Psoas muscle (tissue), 8 donors: ENCODE data around the gene RPUSD1. TPM values are rescaled to one million over a fixed set of nuclear protein-coding genes. Genes with fewer than 3 reads are reported as not detected.
"Not testable (repeated sequence)": the region's sequence is repeated elsewhere in the genome, so short reads cannot be mapped to it uniquely, and the experiment has no call there.

Experiments
- ATAC-seq, 4 donors: fragments of 200-7000 bp; cut with Tn5 transposase; one replicate each; pipeline ENCODE4 v1.9.1; 2020; ENCODE audit warnings: moderate library complexity in 3 of 4, mild to moderate bottlenecking in 2 of 4
- DNase-seq, 2 donors: peaks; one replicate each; pipeline ENCODE4 v3.0.0-alpha.2; 2020
- H3K27ac ChIP-seq: fragments of 200-600 bp; one replicate; pipeline ENCODE4 v1.8.0; 2022
- H3K27me3 ChIP-seq, 3 donors: fragments of 200-600 bp in 1 of 3; one replicate each; pipeline versions ENCODE4 v1.6.1 to v1.8.0; 2013 to 2022; ENCODE audit warnings: low read length in 2 of 3, mild to moderate bottlenecking in 2 of 3, moderate library complexity in 1 of 3; ENCODE audit not compliant: insufficient read depth in 3 of 3
- H3K36me3 ChIP-seq, 2 donors: fragments of 200-600 bp in 1 of 2; one replicate each; pipeline versions ENCODE4 v1.6.1 to v1.8.0; 2013 to 2022; ENCODE audit warnings: low read depth in 1 of 2, mild to moderate bottlenecking in 1 of 2, moderate library complexity in 1 of 2; ENCODE audit not compliant: insufficient read depth in 1 of 2
- H3K4me1 ChIP-seq: fragments of 200-600 bp; one replicate; pipeline ENCODE4 v1.8.0; 2022
- H3K4me3 ChIP-seq: fragments of 200-600 bp; one replicate; pipeline ENCODE4 v1.8.0; 2022; ENCODE audit warnings: mild to moderate bottlenecking
- H3K9me3 ChIP-seq: fragments of 200-600 bp; one replicate; pipeline ENCODE4 v1.8.0; 2022
- WGBS, 3 donors: extraction: QIAGEN DNeasy Blood & Tissue Kit; methylation state at CpG; one replicate each; pipeline versions ENCODE4 v1.1.6 to v1.1.7; 2013; 5-methylcytosine and 5-hydroxymethylcytosine counted together
- intact Hi-C, 2 donors: fragments of 100-400 bp; cut with DNase I; formaldehyde crosslinking; loops; one replicate each; pipeline versions ENCODE4 v1.11.0 to v1.14.2; 2022
- long read RNA-seq, 2 donors: library from polyadenylated mRNA; unstranded; transcript quantifications; one replicate each; pipeline ENCODE4 v2.0.0, GENCODE V29; 2021
- polyA plus RNA-seq, 3 donors: library from polyadenylated mRNA; stranded (reverse); fragments of 200-250 nt; gene quantifications; one replicate each; pipeline ENCODE4 v1.2.3, GENCODE V29; 2013
- total RNA-seq, 4 donors: library from RNA; stranded (reverse); fragmentation: NEBNext Ultra II Directional in 2 of 4; extraction: Animal tissue kit (Norgen Biotek cat#: 25700) in 2 of 4; gene quantifications; one replicate each; pipeline versions ENCODE4 v1.2.1 to v1.2.4, GENCODE V29; 2021 to 2023
- TF ChIP-seq, protein P1 (sequence below): fragments of 200-600 bp; IDR thresholded peaks from one replicate; pipeline ENCODE4 v1.8.0; 2022; ENCODE audit warnings: antibody characterized with exemption
- donor health status: healthy with polysubstance abuse.
- donor health status: DM: no; HTN: no; CAD: no; lungs with moderate emphysema.
- donor health status: Bipolar disorder and iron deficiency.
- donor health status: healthy.
- donor health status: DM: yes; HTN: yes; CAD: no.
- donor health status: DM: no; HTN: no; CAD: no.
- donor health status: DM: no; HTN: no; CAD: no.
- donor health status: DM: yes; HTN: yes; CAD: no.

The RPUSD1 gene
- total RNA-seq = 10 to 100 TPM in 1 of 4 donors, 1 to 10 TPM in 3; 4.4 to 10.9 (median 7.6) TPM
- 10 to 100 TPM; 11.7 to 25.7 (median 25.2) TPM for polyA plus RNA-seq
- long read RNA-seq, donor 1, partial matches to known transcripts = 0 of 5 reads
- long read RNA-seq, donor 1, other reads (novel, unspliced or antisense) = 1 of 5 reads
- long read RNA-seq, donor 2, transcript RPUSD1-201 (6 exons, 2,050 nt) = major isoform, 8 of 18 reads
- long read RNA-seq, donor 2, partial matches to known transcripts = 1 of 18 reads
- long read RNA-seq, donor 2, other reads (novel, unspliced or antisense) = 5 of 18 reads

GRCh38 chr16:787978-788398 is at the start of gene RPUSD1:
Gene RPUSD1, minus strand, starts transcription at chr16:788381. Its CDS starts 644 bp downstream, at chr16:787737.
- ATAC-seq (peak in 2 of 4 donors; percentile 5 to 11), DNase-seq (no peak)
- TF ChIP-seq, protein P1, sequence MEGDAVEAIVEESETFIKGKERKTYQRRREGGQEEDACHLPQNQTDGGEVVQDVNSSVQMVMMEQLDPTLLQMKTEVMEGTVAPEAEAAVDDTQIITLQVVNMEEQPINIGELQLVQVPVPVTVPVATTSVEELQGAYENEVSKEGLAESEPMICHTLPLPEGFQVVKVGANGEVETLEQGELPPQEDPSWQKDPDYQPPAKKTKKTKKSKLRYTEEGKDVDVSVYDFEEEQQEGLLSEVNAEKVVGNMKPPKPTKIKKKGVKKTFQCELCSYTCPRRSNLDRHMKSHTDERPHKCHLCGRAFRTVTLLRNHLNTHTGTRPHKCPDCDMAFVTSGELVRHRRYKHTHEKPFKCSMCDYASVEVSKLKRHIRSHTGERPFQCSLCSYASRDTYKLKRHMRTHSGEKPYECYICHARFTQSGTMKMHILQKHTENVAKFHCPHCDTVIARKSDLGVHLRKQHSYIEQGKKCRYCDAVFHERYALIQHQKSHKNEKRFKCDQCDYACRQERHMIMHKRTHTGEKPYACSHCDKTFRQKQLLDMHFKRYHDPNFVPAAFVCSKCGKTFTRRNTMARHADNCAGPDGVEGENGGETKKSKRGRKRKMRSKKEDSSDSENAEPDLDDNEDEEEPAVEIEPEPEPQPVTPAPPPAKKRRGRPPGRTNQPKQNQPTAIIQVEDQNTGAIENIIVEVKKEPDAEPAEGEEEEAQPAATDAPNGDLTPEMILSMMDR = no peak
- H3K9me3 ChIP-seq = no peaks in the 10 kb centered on the region
- H3K27me3 ChIP-seq = peaks cover 0 to 10% (median 0%) of the 10 kb centered on the region in 3 donors
- peak within 1 kb of the TSS; percentile 81 for H3K4me3 ChIP-seq
- H3K27ac ChIP-seq = peak within 1 kb of the TSS; percentile 48
- no peaks in the 10 kb centered on the region for H3K36me3 ChIP-seq
- 0 to 1% (median 0%) methylated on average over 15 to 45 of the region's 45 CpGs for WGBS, 3 donors
- intact Hi-C loops = loop anchor here (5.0 to 10.0 kb wide), 2 partner anchors 76 to 213 kb away; no protein-coding TSS in a partner anchor
- peaks cover 14% of the 10 kb centered on the region for H3K4me1 ChIP-seq

GRCh38 chr16:836822-837221 is 48.6 kb upstream of the RPUSD1 start:
- intact Hi-C loops, DNase-seq, ATAC-seq, H3K36me3 ChIP-seq, H3K4me3 ChIP-seq, H3K27ac ChIP-seq, H3K4me1 ChIP-seq: not testable (repeated sequence)
- peaks cover 15% of the 10 kb centered on the region for H3K9me3 ChIP-seq
- 88 to 95% (median 94%) methylated on average over 3 of the region's 3 CpGs for WGBS, 3 donors
- peaks cover 0 to 49% (median 10%) of the 10 kb centered on the region in 3 donors for H3K27me3 ChIP-seq

GRCh38 chr16:836221-836620 is 48.0 kb upstream of the RPUSD1 start:
- Histone ChIP-seq H3K27me3 (peaks cover 0 to 49% (median 10%) of the 10 kb centered on the region in 3 donors), H3K9me3 (peaks cover 15% of the 10 kb centered on the region), H3K27ac (no peak overlapping the region), H3K4me1 (no peaks in the 10 kb centered on the region), H3K36me3 (no peaks in the 10 kb centered on the region), H3K4me3 (no peak overlapping the region)
- WGBS, 3 donors = 92% methylated on average over 4 of the region's 4 CpGs
- ATAC-seq (no peak), DNase-seq (no peak)
- intact Hi-C loops = no loop called here
- TF ChIP-seq, protein P1 = no peak

GRCh38 chr16:835373-835772 is 47.2 kb upstream of the RPUSD1 start:
- H3K27ac ChIP-seq = no peak overlapping the region
- DNase-seq (no peak), ATAC-seq (no peak)
- H3K36me3 ChIP-seq = no peaks in the 10 kb centered on the region
- no peak overlapping the region for H3K4me3 ChIP-seq
- TF ChIP-seq, protein P1 = no peak
- intact Hi-C loops = no loop called here
- 91 to 96% (median 93%) methylated on average over 8 to 10 of the region's 10 CpGs for whole genome bisulfite sequencing, 3 donors
- H3K4me1 ChIP-seq = no peaks in the 10 kb centered on the region
- peaks cover 15% of the 10 kb centered on the region for H3K9me3 ChIP-seq
- peaks cover 0 to 48% (median 7%) of the 10 kb centered on the region in 3 donors for H3K27me3 ChIP-seq

GRCh38 chr16:833411-833810 is 45.2 kb upstream of the RPUSD1 start:
- peaks cover 15% of the 10 kb centered on the region for H3K9me3 ChIP-seq
- no peaks in the 10 kb centered on the region for H3K36me3 ChIP-seq
- intact Hi-C loops = no loop called here
- TF ChIP-seq, protein P1 = no peak
- no peak for ATAC-seq
- H3K4me3 ChIP-seq = no peak overlapping the region
- 73 to 84% (median 80%) methylated on average over 13 to 14 of the region's 14 CpGs for WGBS, 3 donors
- H3K27ac ChIP-seq = no peak overlapping the region
- no peak for DNase-seq
- peaks cover 0 to 29% (median 7%) of the 10 kb centered on the region in 3 donors for H3K27me3 ChIP-seq
- H3K4me1 ChIP-seq = no peaks in the 10 kb centered on the region
